D721Med (cell line): ENCODE data around the gene HYDIN.
"Not testable (repeated sequence)": the region's sequence is repeated elsewhere in the genome, so short reads cannot be mapped to it uniquely, and the experiment has no call there.

Experiments
- DNase-seq: peaks from one replicate; pipeline ENCODE4 v3.0.0; 2011; ENCODE audit warnings: low spot score; ENCODE audit not compliant: insufficient read length
- FAIRE-seq: peaks from 2 replicates; lab custom pipeline; 2011; peaks lifted over from hg19 to GRCh38; lab: Jason Lieb, UNC

Gene HYDIN

DNA sequence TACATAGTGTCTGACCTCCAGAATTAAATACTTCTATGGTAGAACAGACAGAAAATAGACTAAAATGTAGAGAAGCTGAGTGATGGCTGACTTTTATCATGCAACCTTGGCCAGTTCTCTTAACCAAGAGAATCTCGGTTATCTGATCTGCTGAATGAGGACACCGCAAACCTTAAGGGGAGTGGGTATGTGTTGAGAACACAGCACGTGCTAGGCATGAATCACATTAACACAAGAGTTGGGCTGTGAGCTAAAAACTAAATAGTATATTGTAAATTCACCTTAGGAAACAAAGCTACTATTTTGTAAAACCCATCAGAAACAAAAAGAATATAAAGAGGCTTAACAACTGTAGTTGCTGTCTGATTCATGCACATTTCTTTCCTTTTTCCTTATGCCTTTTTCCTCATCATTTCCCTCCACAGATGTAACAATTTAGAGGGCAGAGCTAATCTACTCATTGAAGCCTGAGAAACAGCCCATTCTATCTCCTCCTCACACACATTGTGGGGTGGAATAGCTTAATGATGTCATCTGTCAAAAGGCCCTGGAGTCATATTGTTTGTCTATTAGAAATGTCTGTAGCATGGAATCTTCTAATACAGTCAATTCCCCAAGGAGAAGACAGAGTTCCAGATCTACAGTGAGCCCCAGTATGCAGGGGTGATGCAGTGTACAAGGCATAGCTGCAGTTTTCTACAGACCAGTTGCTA is 176.5 kb downstream of the HYDIN start:
- not testable (repeated sequence) for FAIRE-seq, DNase-seq

DNA sequence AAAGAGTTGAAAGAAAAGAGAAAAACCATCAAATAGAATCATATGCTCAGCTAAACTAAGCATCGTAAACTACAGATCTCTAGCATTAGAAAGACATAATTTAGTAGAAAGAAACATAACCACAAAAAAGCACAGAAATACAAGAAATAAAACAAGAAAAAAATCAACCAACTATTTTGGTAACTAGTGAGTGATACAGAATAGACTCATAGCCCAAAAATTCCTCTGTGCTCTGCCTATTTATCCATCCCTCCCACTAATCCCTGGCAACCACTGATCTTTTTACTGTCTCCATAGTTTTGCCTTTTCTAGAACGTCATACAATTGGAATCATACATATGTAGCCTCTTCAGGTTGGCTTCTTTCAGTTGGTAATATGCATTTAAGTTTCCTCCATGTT is 180.2 kb downstream of the HYDIN start:
- FAIRE-seq, result not testable (repeated sequence)

DNA sequence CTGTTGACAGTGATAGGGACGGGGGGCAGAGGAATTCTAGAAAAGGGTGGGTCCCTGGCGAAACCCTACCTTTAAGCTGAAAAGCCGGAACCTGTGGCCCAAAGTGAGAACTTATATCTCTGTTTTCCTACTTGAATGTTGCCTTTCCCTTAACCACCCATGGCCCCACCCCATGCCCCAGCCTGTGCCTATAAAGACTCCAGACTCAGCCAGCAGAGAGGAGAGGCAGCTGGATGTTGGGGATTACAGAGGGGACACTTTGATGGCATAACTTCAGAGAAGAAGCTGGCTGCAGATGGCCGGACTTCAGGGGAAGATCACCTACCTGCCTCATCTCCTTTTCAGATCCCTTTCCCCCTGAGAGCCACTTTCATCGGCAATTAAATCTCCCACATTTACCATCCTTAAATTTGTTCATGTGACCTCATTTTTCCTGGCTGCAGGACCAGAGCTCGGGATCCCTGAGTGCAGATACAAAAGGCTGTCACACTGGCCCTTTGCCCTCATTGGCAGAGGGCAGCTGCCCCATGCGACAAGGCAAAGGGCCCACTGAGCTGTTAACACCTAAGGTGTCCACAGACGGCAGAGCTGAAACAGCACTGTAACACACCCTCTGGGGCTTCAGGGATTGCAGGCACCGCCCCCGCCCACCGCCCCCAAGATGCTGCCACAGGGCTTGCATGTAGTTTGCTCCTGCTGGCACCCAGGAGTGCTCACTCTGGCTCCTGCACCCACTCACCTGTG is 191.0 kb downstream of the HYDIN start:
- FAIRE-seq, DNase-seq: not testable (repeated sequence)

More for the DNA sequence above, 180.2 kb downstream of the HYDIN start:
- DNase-seq, result not testable (repeated sequence)

DNA sequence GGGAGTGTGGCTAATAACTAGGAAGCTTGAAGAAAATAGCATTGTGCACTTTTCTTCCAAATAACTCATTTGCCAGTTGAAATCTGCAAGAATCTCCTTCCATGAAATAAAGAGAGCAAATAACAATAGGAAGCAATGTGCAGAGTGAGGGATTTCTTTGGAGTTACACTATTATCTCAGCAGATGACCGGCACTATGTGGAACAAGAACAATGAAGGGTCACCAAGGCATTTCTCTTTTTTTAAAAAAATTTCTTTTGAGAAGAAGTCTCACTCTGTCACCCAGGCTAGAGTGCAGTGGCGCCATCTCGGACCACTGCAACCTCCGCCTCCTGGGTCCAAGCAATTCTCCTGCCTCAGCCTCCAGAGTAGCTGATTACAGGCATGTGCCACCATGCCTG is 192.1 kb downstream of the HYDIN start:
- FAIRE-seq, result not testable (repeated sequence)

DNA sequence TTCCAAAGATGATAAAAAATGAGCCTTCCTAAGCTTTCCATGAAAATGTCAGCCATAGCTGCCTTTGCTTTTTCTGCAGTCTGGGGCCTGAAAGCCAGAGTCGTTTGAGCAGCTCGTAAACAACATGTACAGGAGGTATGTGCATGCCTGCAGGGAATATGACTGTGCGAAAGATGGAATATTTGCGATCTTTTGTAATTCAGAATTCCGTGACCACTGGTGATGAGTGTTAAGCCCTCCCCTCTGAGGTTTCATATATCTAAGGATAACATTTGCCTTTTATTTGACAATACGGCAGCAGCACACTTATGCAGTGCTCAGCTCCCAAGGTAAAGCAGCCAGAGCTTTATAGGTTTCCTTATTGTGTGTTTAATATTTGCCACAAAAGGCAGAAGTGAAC is 192.5 kb downstream of the HYDIN start:
- not testable (repeated sequence) for DNase-seq, FAIRE-seq

More for the DNA sequence above, 192.1 kb downstream of the HYDIN start:
- DNase-seq, result not testable (repeated sequence)

DNA sequence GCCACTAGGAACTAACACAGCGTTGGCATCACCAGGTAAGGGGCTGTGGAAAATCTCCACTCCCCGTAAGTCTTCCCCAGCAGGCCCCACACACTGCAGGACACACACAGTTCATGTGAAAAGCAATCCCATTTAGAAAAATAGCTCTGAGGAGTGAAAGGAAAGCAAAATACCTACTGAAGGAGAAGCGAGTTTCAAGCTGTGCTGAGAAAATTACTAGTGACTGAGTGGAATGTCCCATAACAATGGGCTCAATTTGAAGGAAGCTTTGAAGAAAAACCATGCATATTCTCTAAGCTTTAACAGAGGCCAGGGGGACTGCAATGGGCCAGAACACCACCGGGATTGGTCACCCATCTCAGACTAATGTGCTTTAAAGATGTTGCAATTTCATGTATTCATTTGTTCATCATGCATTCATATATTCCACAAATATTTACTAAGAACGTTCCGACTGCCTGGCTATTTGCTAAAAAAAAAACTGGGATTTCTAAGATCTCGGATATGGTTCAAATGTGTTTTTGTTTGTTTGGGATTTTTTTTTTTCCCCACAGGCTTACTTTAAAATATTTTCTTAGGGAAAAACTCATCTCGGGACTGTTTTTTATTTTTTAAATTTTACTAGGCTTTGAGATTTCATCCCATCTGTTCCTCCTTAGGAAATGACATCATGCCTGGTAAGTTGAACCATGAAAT is 202.3 kb downstream of the HYDIN start:
- FAIRE-seq, DNase-seq: not testable (repeated sequence)

DNA sequence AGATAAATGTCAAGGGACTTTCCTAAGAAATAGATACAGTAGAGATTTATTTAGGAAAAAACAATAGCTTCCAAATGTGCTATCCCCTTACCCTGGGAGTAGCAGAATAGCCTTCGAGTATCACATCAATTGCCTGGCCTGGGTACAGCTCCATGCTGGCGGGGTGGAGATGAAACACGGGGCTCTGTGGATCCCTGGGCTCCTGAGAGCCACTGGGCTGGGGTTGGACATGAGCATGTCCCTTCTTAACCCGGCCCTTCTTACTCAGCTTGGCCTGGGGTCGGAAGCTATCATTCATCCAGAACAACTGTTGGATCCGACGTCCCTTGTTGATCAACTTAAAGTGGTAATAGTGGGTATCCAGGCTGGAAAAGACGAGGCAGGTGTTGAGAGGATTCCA is 203.0 kb downstream of the HYDIN start:
- FAIRE-seq, DNase-seq: not testable (repeated sequence)

DNA sequence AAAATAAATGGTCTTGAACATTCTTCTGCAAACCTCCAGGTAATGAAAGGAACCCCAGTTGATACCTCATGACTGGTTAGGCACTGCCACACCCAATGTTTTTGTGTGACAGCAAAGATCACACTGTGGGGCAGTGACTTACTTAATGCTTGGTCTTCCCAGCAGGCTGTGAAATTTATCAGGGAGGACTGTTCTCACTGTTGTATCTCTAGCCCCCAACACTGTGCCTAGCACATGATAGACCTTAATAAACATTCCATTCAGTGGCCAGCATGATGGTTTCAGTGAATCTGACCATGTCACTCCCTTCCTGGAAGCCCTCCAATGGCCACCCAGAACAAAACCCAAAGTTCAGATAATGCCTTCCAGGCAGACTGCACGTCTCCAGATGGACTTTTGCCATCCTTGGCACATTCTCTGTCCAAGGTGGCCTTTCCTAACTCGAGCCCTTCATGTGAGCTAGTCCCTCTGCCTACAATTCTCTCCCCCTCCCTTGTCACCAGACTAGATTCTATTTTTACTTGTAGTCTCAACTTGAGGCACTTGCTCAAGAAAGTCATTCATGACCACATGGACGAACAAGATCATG is 206.6 kb downstream of the HYDIN start:
- FAIRE-seq, DNase-seq: not testable (repeated sequence)

DNA sequence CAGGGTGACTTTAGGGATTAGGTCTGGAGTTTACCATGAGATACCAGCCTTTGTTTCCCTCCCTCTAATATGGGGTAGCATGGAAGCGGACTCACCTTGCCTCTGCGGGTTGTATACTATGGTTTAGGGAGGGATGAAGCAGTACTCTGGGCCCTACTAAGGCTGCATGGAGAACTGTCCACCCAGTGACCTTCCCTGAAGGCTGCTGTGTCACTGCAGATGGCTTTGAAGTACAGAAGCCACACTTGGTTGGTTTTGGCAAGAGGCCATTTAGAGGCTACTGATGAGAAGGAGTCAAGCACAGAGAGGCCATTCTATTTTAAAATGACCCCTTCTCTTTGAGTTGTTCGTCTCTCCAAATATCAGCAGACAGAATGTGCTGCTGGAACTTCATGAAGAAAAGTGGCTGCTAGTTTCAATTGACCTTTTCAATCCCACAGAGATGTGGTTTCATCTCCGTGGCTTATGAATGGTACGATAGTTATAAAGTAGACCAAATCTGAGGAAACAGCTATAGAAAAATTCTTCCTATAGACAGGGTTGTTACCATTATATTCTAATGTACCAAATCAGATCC is 208.5 kb downstream of the HYDIN start:
- not testable (repeated sequence) for FAIRE-seq, DNase-seq

DNA sequence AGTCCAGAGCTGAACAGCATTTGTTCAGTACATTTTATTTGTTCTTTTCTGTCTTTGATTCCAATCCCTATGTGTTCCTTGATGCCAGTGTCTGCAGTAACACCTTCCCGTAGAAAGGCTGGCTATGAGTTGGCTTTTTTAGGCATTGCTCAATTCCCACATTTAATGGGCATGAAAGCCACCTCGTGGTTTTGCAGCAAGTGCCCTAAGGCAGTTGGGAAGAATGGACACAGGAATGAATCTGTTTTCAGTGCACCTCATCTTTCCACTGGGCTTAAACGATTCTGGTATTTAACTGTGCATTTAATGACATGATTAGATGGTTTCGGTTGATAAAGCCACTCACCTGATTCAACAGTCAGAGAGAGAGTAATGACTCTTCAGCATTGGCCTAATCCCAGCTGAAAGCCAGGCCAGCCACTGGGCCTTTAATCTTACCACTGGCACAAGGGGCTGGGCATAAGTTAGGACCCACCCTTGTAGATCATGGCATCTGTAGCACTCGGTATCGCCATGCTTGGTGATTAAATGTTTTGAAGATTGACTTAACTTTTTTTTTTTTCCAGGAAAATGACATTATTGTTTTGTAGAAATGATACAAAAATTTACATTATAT is 211.3 kb downstream of the HYDIN start:
- FAIRE-seq, DNase-seq: not testable (repeated sequence)

DNA sequence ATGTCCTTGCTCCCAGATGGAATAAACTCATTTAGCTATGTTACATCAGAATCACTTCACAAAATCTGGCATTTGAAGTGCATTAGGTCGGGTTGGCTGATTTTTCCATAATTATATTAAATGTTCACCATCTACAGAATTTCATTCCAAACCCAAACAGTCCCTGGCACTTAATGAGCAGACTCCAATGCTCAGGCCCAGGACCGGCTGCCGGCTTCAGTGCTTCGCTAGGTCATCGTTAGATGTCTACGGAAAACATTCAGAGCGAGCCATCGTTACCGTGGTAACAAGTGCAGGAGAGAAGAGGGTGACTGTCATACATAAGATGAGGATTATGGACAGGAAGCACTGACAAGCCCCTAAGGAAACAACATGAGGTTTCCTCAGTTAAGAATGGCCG is 215.1 kb downstream of the HYDIN start:
- FAIRE-seq, DNase-seq: not testable (repeated sequence)

DNA sequence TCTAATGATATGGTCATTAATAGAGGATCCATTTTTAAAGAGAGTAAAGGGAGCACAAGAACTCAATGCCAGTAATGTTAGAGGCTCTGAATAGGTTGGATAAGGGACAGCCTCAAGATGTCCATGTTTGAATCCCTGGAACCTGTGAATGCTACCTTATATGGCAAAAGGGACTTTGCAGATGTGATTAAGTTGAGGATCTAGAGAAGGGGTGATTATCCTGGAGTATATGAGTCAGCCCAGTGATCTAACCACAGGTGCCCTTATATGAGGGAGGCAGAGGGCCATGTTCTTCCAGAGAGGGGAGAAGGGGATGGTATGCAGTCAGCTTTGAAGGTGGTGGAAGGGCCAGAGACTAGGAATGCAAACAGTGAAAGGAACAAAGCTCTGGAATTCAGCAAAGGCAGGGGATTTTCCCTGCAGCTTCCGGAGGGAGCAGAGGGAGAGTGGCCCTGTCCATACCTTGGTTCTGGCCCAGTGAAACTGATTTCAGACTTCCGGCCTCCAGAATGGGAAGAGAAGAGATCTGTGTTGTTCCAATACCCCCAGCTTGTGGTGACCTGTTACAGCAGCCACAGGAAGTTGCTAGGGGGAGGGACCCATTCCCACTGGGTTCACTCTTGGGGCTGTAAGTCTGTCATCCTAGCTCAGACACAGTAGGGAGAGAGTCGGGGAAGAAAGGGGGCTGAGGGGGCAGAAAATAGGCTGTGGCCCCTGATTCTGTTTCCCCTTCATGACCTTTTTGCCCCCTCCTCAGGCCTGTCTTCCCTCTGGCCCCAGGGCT is 220.9 kb downstream of the HYDIN start:
- FAIRE-seq, DNase-seq: not testable (repeated sequence)

DNA sequence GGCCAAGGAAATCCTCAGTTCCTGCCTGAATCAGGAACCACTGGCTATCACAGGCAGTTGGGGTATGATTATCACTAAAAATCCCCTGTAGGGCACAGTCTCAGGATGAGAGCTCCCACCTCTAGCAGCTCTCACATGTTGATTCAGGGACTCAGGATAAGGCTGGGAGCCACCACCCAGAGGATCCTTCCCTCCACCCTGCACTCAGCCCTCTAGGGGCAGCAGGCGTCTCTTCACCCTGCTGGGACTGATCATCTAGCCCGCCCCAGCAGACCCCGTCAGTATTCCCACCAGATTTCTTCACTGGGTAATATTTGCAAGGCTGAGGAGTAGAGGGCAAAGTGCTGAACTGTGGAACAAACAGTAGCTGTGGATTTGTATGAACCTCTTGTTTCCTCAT is 224.0 kb downstream of the HYDIN start:
- not testable (repeated sequence) for DNase-seq, FAIRE-seq
